HepG2 (cell line): Measurements from ENCODE around the gene TRIP4. TPM values are rescaled to one million over a fixed set of nuclear protein-coding genes. Genes with fewer than 3 reads are reported as not detected.

Source experiments
- GATAD2A ChIP-seq: IDR thresholded peaks from 2 replicates; pipeline ENCODE4 v1.6.1; 2016
- GTF2F1 ChIP-seq: fragments of 150-350 bp; IDR thresholded peaks from 2 replicates; pipeline ENCODE4 v1.6.1; 2014; ENCODE audit warnings: low read length
- HOXD1 ChIP-seq: sonication (generic); formaldehyde crosslinking; IDR thresholded peaks from 2 replicates; pipeline ENCODE4 v1.5.0; 2020; ENCODE audit warnings: missing genetic modification reagents
- KDM2A ChIP-seq: sonication (generic); formaldehyde crosslinking; IDR thresholded peaks from 2 replicates; pipeline ENCODE4 v1.4.0; 2020; ENCODE audit warnings: low read depth, missing genetic modification reagents, borderline replicate concordance
- RXRB ChIP-seq: IDR thresholded peaks from 2 replicates; pipeline ENCODE4 v1.6.1; 2016; ENCODE audit warnings: borderline replicate concordance, missing genetic modification reagents, missing compliant biosample characterization
- SRSF1 ChIP-seq: fragments of 200-400 bp; formaldehyde crosslinking; optimal IDR thresholded peaks from 2 replicates; pipeline ENCODE3; 2017; ENCODE audit warnings: mild to moderate bottlenecking, low read depth, low read length, moderate library complexity
- SSRP1 ChIP-seq: IDR thresholded peaks from 2 replicates; pipeline ENCODE4 v1.6.1; 2016; ENCODE audit warnings: control low read depth
- ZBTB14 ChIP-seq: sonication (generic); formaldehyde crosslinking; IDR thresholded peaks from 2 replicates; pipeline ENCODE4 v1.4.0; 2020; ENCODE audit warnings: missing genetic modification reagents
- ZNF557 ChIP-seq: sonication (generic); formaldehyde crosslinking; IDR thresholded peaks from 2 replicates; pipeline ENCODE4 v1.4.0; 2020; ENCODE audit warnings: missing genetic modification reagents
- ZSCAN20 ChIP-seq: sonication (generic); formaldehyde crosslinking; IDR thresholded peaks from 2 replicates; pipeline ENCODE4 v1.4.0; 2020; ENCODE audit warnings: missing genetic modification reagents, mild to moderate bottlenecking, borderline replicate concordance
- ZUFSP ChIP-seq: sonication (generic); formaldehyde crosslinking; IDR thresholded peaks from 2 replicates; pipeline ENCODE4 v1.9.0; 2021; ENCODE audit warnings: missing genetic modification reagents, mild to moderate bottlenecking, borderline replicate concordance
- polyA plus RNA-seq, 8 experiments: library from polyadenylated mRNA; depleted of rRNA in 3 of 8; stranded (reverse) in 7 of 8; unstranded in 1 of 8; fragments of >200 nt; fragmentation: Illumina TruSeq in 4 of 8; extraction: Trizol in 4 of 8; gene quantifications; 2 replicates each; pipeline versions ENCODE4 v1.2.1 to v1.2.3, GENCODE V29; 2011 to 2016; ENCODE audit warnings: low read depth in 4 of 8, missing spikeins in 1 of 8, mixed read lengths in 1 of 8; ENCODE audit not compliant: insufficient read depth in 1 of 8
- total RNA-seq, 5 experiments: library from RNA; depleted of rRNA; stranded (reverse); fragments of >200 nt; fragmentation: Illumina TruSeq; extraction: Trizol; gene quantifications; 2 replicates each; pipeline ENCODE4 v1.2.3, GENCODE V29; 2016; ENCODE audit warnings: low read depth in 1 of 5
- TF ChIP-seq, protein P1 (sequence below): sonication (generic); formaldehyde crosslinking; IDR thresholded peaks from 2 replicates; pipeline ENCODE4 v1.5.1; 2020; ENCODE audit warnings: missing genetic modification reagents, mild to moderate bottlenecking, borderline replicate concordance
- TF ChIP-seq, protein P2 (sequence below), 2 experiments: fragments of 450-650 bp in 1 of 2; sonication (generic) in 1 of 2; formaldehyde crosslinking in 1 of 2; IDR thresholded peaks; 2 replicates each; pipeline versions ENCODE4 v1.6.1 to v1.8.0; 2016 to 2022; ENCODE audit warnings: antibody characterized with exemption in 1 of 2, mild to moderate bottlenecking in 1 of 2, missing genetic modification reagents in 1 of 2

Gene TRIP4
- total and polyA plus RNA-seq, 2 of the 13 experiments (the other 11 are each of a cell fraction or from before 2014, with no cell fraction given) = 7.1 to 11.8 TPM

DNA sequence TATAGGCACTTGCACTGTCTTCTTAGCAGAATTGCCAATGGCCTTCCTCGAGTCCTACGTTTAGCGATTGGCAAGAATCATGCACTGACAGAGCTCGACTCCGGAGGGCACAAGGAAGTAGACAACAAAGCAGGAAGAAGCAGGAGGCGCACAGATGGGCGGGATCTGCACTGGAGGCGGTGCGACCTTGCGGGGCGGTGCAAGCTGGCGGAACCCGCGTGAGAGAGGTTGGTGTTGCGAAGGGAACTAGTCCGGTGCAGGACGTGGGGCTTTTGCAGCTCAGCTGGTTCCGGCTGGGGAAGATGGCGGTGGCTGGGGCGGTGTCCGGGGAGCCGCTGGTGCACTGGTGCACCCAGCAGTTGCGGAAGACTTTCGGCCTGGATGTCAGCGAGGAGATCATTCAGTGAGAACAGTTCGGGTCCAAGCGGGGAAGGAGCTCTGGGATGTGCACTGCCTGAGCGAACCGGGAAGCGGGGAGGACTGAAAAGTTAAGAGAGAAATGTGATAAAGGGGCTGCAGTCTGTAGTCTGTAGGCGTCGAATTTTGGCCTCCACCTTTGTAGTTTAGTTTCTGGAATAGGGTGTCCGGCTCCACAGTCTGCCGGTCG is at the start of gene TRIP4 (continued):
- peak; percentile 97 for TF ChIP-seq HOXD1 (CRISPR knock-in tag)
- TF ChIP-seq GATAD2A (CRISPR knock-in tag) = peak; percentile 92
- TF ChIP-seq, protein P1, sequence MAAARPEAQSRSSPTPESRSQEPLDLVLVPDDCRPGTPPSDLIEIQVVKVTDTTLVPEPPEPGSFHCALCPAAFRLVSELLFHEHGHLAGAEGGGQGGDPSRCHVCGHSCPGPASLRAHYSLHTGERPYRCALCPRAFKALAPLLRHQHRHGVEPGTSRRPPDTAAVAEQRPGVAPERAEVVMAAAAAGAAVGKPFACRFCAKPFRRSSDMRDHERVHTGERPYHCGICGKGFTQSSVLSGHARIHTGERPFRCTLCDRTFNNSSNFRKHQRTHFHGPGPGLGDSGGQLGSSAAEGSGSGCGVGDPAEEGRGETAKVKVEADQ = peak; percentile 97
- peak; percentile 62 for TF ChIP-seq ZBTB14 (CRISPR knock-in tag)
- no peak for TF ChIP-seq ZSCAN20
- peak; percentile 93 for TF ChIP-seq RXRB (CRISPR knock-in tag)
- TF ChIP-seq SSRP1 (CRISPR knock-in tag) = peak; percentile 92
- peak; percentile 95 for TF ChIP-seq KDM2A (CRISPR knock-in tag)
- peak; percentile 92 for TF ChIP-seq SRSF1
- TF ChIP-seq ZUFSP (CRISPR knock-in tag) = no peak
- TF ChIP-seq GTF2F1 = no peak
- TF ChIP-seq ZNF557 (CRISPR knock-in tag) = peak; percentile 97
- TF ChIP-seq, protein P2, sequence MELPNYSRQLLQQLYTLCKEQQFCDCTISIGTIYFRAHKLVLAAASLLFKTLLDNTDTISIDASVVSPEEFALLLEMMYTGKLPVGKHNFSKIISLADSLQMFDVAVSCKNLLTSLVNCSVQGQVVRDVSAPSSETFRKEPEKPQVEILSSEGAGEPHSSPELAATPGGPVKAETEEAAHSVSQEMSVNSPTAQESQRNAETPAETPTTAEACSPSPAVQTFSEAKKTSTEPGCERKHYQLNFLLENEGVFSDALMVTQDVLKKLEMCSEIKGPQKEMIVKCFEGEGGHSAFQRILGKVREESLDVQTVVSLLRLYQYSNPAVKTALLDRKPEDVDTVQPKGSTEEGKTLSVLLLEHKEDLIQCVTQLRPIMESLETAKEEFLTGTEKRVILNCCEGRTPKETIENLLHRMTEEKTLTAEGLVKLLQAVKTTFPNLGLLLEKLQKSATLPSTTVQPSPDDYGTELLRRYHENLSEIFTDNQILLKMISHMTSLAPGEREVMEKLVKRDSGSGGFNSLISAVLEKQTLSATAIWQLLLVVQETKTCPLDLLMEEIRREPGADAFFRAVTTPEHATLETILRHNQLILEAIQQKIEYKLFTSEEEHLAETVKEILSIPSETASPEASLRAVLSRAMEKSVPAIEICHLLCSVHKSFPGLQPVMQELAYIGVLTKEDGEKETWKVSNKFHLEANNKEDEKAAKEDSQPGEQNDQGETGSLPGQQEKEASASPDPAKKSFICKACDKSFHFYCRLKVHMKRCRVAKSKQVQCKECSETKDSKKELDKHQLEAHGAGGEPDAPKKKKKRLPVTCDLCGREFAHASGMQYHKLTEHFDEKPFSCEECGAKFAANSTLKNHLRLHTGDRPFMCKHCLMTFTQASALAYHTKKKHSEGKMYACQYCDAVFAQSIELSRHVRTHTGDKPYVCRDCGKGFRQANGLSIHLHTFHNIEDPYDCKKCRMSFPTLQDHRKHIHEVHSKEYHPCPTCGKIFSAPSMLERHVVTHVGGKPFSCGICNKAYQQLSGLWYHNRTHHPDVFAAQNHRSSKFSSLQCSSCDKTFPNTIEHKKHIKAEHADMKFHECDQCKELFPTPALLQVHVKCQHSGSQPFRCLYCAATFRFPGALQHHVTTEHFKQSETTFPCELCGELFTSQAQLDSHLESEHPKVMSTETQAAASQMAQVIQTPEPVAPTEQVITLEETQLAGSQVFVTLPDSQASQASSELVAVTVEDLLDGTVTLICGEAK (IDR thresholded peaks at IDR 0.05) = peak; percentile 95
- TF ChIP-seq, protein P2 (CRISPR knock-in tag; IDR thresholded peaks at IDR 0.05) = peak; percentile 94
